ENCODE measurements around the gene SNORC. TPM values are rescaled to one million over a fixed set of nuclear protein-coding genes. Genes with fewer than 3 reads are reported as not detected.
"Not testable (repeated sequence)": the region's sequence is repeated elsewhere in the genome, so short reads cannot be mapped to it uniquely, and the experiment has no call there.

Gene SNORC
- polyA plus RNA-seq, 5 donors = 0.90 to 2.7 (median 0.97) TPM

GRCh38 chr2:232896111-232896510 lies 26.0 kb downstream of the SNORC start:
- DNase-seq = no peak

GRCh38 chr2:232896720-232897597 lies 26.9 kb downstream of the SNORC start:
- DNase-seq = no peak

- DNase-seq = no peak
Measured at GRCh38 chr2:232897598-232898408, 27.7 kb downstream of the SNORC start.

GRCh38 chr2:232898592-232899543 lies 28.8 kb downstream of the SNORC start:
- DNase-seq = peak; percentile 51 to 65

- no peak for DNase-seq
Measured at GRCh38 chr2:232900811-232901735, 31.0 kb downstream of the SNORC start.

- no peak for DNase-seq
Measured at GRCh38 chr2:232901736-232902578, 31.9 kb downstream of the SNORC start.

GRCh38 chr2:232903989-232904388 lies 33.9 kb downstream of the SNORC start:
- DNase-seq = no peak

GRCh38 chr2:232906867-232907717 lies 37.0 kb downstream of the SNORC start:
- DNase-seq = not testable (repeated sequence)

GRCh38 chr2:232907718-232908085 lies 37.6 kb downstream of the SNORC start:
- not testable (repeated sequence) for DNase-seq

- no peak for DNase-seq
Measured at GRCh38 chr2:232908695-232909094, 38.6 kb downstream of the SNORC start.

GRCh38 chr2:232910376-232910775 lies 40.3 kb downstream of the SNORC start:
- DNase-seq = no peak

- DNase-seq = no peak
Measured at GRCh38 chr2:232911712-232912277, 41.7 kb downstream of the SNORC start.

GRCh38 chr2:232913903-232914302 lies 43.8 kb downstream of the SNORC start:
- no peak for DNase-seq

- no peak for DNase-seq
Measured at GRCh38 chr2:232919141-232919540, 49.1 kb downstream of the SNORC start.

GRCh38 chr2:232920055-232920454 lies 50.0 kb downstream of the SNORC start:
- DNase-seq = no peak

- DNase-seq = no peak
Measured at GRCh38 chr2:232920760-232921159, 50.7 kb downstream of the SNORC start.

GRCh38 chr2:232924433-232924832 lies 54.4 kb downstream of the SNORC start:
- no peak for DNase-seq

GRCh38 chr2:232925153-232925820 lies 55.2 kb downstream of the SNORC start:
- no peak for DNase-seq

Data from right lung (tissue), 5 donors.